Gastrocnemius medialis (tissue), 4 donors: ENCODE results near the gene RACGAP1.

Source experiments
- CTCF ChIP-seq, 5 experiments: fragments of 450-650 bp in 3 of 5; fragments of 200-600 bp in 2 of 5; sonication (generic) in 2 of 5; IDR thresholded peaks in 4 of 5; conservative IDR thresholded peaks in 1 of 5; 1 replicate in 4 of 5; 2 replicates in 1 of 5; pipeline ENCODE4 v1.5.1; 2016 to 2019; ENCODE audit warnings: antibody characterized with exemption in 5 of 5, mild to moderate bottlenecking in 3 of 5, moderate library complexity in 3 of 5
- POLR2A ChIP-seq, 2 donors: fragments of 450-650 bp; IDR thresholded peaks; one replicate each; pipeline ENCODE4 v1.6.1; 2017; ENCODE audit warnings: antibody characterized with exemption in 2 of 2, mild to moderate bottlenecking in 2 of 2, moderate library complexity in 2 of 2

GRCh38 chr12:49979791-49980190 is 45.5 kb downstream of the RACGAP1 start:
- no peak for TF ChIP-seq CTCF (IDR thresholded peaks at IDR 0.05 in 4 of 5, conservative IDR thresholded peaks at IDR 0.05 in 1 of 5)
- TF ChIP-seq POLR2A (IDR thresholded peaks at IDR 0.05), result no peak
